Endodermal cell (in vitro differentiated cells): ENCODE measurements around the gene PEX7. TPM values are rescaled to one million over a fixed set of nuclear protein-coding genes. Genes with fewer than 3 reads are reported as not detected.

ENCODE experiments used
- DNase-seq: peaks from one replicate; pipeline ENCODE4 v3.0.0-alpha.2; 2017
- H3K27ac ChIP-seq: 2 replicates; pipeline ENCODE4 v1.5.1; 2013; ENCODE audit warnings: mild to moderate bottlenecking, low read depth, low read length, moderate library complexity
- H3K27me3 ChIP-seq: 2 replicates; pipeline ENCODE4 v1.6.1; 2013; ENCODE audit warnings: mild to moderate bottlenecking, low read length, moderate library complexity; ENCODE audit not compliant: insufficient read depth, control insufficient read depth, poor library complexity, severe bottlenecking
- H3K36me3 ChIP-seq: 2 replicates; pipeline ENCODE4 v1.7.0; 2013; ENCODE audit warnings: mild to moderate bottlenecking, low read length, moderate library complexity; ENCODE audit not compliant: control insufficient read depth, insufficient read depth
- H3K4me1 ChIP-seq: one replicate; pipeline ENCODE4 v1.7.0; 2013; ENCODE audit warnings: low read length; ENCODE audit not compliant: control insufficient read depth, insufficient read depth
- H3K4me3 ChIP-seq: 2 replicates; pipeline ENCODE4 v1.5.1; 2013; ENCODE audit warnings: mild to moderate bottlenecking, low read length, moderate library complexity
- H3K9ac ChIP-seq: 2 replicates; pipeline ENCODE4 v1.6.1; 2013; ENCODE audit warnings: mild to moderate bottlenecking, low read length, moderate library complexity; ENCODE audit not compliant: poor library complexity, severe bottlenecking; ENCODE audit errors: extremely low read depth
- H3K9me3 ChIP-seq: 2 replicates; pipeline ENCODE4 v1.6.1; 2013; ENCODE audit warnings: mild to moderate bottlenecking, low read length, moderate library complexity; ENCODE audit not compliant: control insufficient read depth
- H3K27ac Mint-ChIP-seq: 2 replicates; pipeline ENCODE4 v1.8.0; 2020; ENCODE audit warnings: mixed read lengths
- H3K27me3 Mint-ChIP-seq: 2 replicates; pipeline ENCODE4 v1.8.0; 2021; ENCODE audit warnings: mild to moderate bottlenecking, mixed read lengths; ENCODE audit not compliant: insufficient read depth
- H3K36me3 Mint-ChIP-seq: 2 replicates; pipeline ENCODE4 v1.8.0; 2020; ENCODE audit warnings: low read depth, mixed read lengths
- H3K4me1 Mint-ChIP-seq: 2 replicates; pipeline ENCODE4 v1.8.0; 2020; ENCODE audit warnings: mixed read lengths
- H3K4me3 Mint-ChIP-seq: 2 replicates; pipeline ENCODE4 v1.8.0; 2020; ENCODE audit warnings: mild to moderate bottlenecking, moderate library complexity, mixed read lengths
- H3K9me3 Mint-ChIP-seq: 2 replicates; pipeline ENCODE4 v1.8.0; 2020; ENCODE audit warnings: mild to moderate bottlenecking, mixed read lengths
- CTCF ChIP-seq: fragments of 200-600 bp; sonication (generic); conservative IDR thresholded peaks from 2 replicates; pipeline ENCODE4 v1.5.0; 2021; ENCODE audit warnings: antibody characterized with exemption, mild to moderate bottlenecking
- WGBS, 2 experiments: methylation state at CpG; one replicate each; pipeline versions ENCODE4 v1.1.5 to v1.1.7; 2013; ENCODE audit warnings: missing lambda C conversion rate in 2 of 2, mixed read lengths in 1 of 2; ENCODE audit not compliant: insufficient coverage in 1 of 2, insufficient read length in 1 of 2; 5-methylcytosine and 5-hydroxymethylcytosine counted together
- total RNA-seq, 2 donors: library from RNA; stranded (reverse); fragmentation: NEBNext Ultra II Directional in 1 of 2; extraction: Animal tissue kit (Norgen Biotek cat#: 25700) in 1 of 2; gene quantifications; 2 replicates in 1 of 2; 3 replicates in 1 of 2; pipeline ENCODE4 v1.2.1, GENCODE V29; 2021

Gene PEX7
- total RNA-seq, 2 donors from 2014 or later, result 11.2 to 11.6 TPM

GRCh38 chr6:136777651-136778050 lies 44.7 kb upstream of the PEX7 start:
- Mint-ChIP-seq H3K9me3 (no peaks in the 10 kb centered on the region), H3K27ac (no peak overlapping the region), H3K4me1 (peaks cover 5% of the 10 kb centered on the region), H3K27me3 (no peaks in the 10 kb centered on the region), H3K36me3 (no peaks in the 10 kb centered on the region), H3K4me3 (no peak overlapping the region)
- Histone ChIP-seq H3K27me3 (no peaks in the 10 kb centered on the region), H3K36me3 (no peaks in the 10 kb centered on the region), H3K27ac (no peak overlapping the region), H3K9me3 (no peaks in the 10 kb centered on the region), H3K4me1 (no peaks in the 10 kb centered on the region), H3K4me3 (no peak overlapping the region), H3K9ac (no peak overlapping the region)
- TF ChIP-seq CTCF, result no peak
- no peak for DNase-seq
- WGBS, 2 experiments, result 96 to 100% methylated on average over 1 to 2 of the region's 3 CpGs

- no peak for DNase-seq
- H3K27me3 ChIP-seq, result no peaks in the 10 kb centered on the region
- 88 to 89% methylated on average over 1 of the region's 1 CpG for WGBS, 2 experiments
- H3K27ac ChIP-seq, result no peak overlapping the region
- no peaks in the 10 kb centered on the region for H3K9me3 ChIP-seq
- H3K4me3 ChIP-seq, result no peak overlapping the region
- H3K27me3 Mint-ChIP-seq, result peaks cover 2% of the 10 kb centered on the region
- no peaks in the 10 kb centered on the region for H3K9me3 Mint-ChIP-seq
- H3K36me3 ChIP-seq, result no peaks in the 10 kb centered on the region
- H3K4me1 ChIP-seq, result no peaks in the 10 kb centered on the region
- no peak for TF ChIP-seq CTCF
- no peak overlapping the region for H3K4me3 Mint-ChIP-seq
- no peak overlapping the region for H3K27ac Mint-ChIP-seq
- H3K36me3 Mint-ChIP-seq, result no peaks in the 10 kb centered on the region
- H3K9ac ChIP-seq, result no peak overlapping the region
- no peaks in the 10 kb centered on the region for H3K4me1 Mint-ChIP-seq
These were observed 42.7 kb upstream of the PEX7 start for GRCh38 chr6:136779682-136780081.

GRCh38 chr6:136780972-136781371 lies 41.4 kb upstream of the PEX7 start:
- Mint-ChIP-seq H3K27ac (no peak overlapping the region), H3K4me3 (no peak overlapping the region), H3K27me3 (peaks cover 4% of the 10 kb centered on the region), H3K36me3 (no peaks in the 10 kb centered on the region), H3K9me3 (no peaks in the 10 kb centered on the region), H3K4me1 (no peaks in the 10 kb centered on the region)
- no peak for TF ChIP-seq CTCF
- DNase-seq, result no peak
- Histone ChIP-seq H3K27me3 (no peaks in the 10 kb centered on the region), H3K9ac (no peak overlapping the region), H3K36me3 (no peaks in the 10 kb centered on the region), H3K4me3 (no peak overlapping the region), H3K9me3 (no peaks in the 10 kb centered on the region), H3K4me1 (no peaks in the 10 kb centered on the region), H3K27ac (no peak overlapping the region)
- 92 to 96% methylated on average over 2 to 3 of the region's 3 CpGs for WGBS, 2 experiments
